GM04504 (cell line): Measurements from ENCODE around the gene DENND1A.
A peak's percentile ranks its signal among the peaks of the same experiment; 100 is the strongest.

Experiments used
- DNase-seq: peaks from one replicate; pipeline ENCODE4 v3.0.0-alpha.2; 2012; ENCODE audit warnings: low read depth

Gene DENND1A

GRCh38 chr9:123863164-123863855 lies 66.6 kb downstream of the DENND1A start:
- DNase-seq, result peak; percentile 20

DNA sequence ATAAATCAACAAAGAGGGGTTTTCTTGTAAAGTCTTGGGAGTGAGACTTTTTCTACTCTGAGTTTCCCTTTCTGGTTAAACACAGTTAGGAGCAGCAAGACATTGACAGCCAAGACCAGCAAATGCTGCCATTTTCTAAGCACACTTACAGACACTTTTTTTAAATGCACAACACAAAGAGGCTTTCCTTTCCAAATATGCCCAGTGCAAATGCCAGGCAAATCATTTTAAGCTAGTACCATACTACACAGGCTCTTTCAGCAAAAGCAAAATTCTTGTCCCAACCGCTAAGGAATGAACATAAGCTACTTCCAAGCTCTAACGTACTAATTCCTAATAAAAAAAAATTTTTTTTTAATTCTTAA lies 68.2 kb downstream of the DENND1A start:
- DNase-seq, result no peak

GRCh38 chr9:123861086-123861755 lies 68.7 kb downstream of the DENND1A start:
- no peak for DNase-seq

DNA sequence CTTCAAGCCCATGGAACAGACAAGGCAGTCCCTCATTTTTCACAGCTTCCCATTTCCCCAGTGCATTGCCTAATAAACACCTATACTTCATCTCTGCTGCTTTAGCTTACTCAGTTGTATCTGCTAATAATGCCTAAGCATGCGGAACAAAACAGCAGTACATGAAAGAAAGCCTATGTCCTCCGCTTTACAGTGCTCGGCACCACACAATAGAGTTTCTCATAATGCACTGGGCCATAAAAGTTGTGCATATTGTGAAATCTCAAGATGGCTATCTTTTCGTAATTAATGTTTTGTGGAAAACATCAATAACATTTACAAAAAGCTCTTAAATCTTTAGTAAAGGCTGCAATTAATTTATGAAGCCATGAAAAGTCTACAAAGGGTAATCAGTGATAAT lies 69.3 kb downstream of the DENND1A start:
- no peak for DNase-seq

DNA sequence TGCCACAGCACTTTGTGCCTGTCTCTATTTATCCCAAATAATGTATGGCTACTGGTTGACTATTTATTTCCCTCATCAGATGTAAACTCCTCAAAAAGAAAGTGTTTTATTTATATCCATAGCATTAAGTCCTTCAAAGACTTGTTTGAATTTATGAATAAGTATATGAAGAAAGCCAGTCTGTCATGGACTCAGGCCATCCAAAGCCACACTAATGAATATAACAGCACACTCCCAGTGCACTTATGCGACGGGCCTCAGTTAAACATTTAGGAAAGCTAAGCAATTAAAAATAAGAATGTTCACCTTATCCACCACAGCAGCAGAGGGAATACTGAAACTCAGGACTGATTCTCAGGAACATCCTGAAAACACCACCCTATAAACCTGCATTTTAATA lies 77.5 kb downstream of the DENND1A start:
- DNase-seq, result no peak

GRCh38 chr9:123851851-123852250 lies 78.1 kb downstream of the DENND1A start:
- no peak for DNase-seq

GRCh38 chr9:123848447-123849085 lies 81.4 kb downstream of the DENND1A start:
- no peak for DNase-seq

- DNase-seq, result no peak
Observed at GRCh38 chr9:123846966-123847365, 83.0 kb downstream of the DENND1A start.

- no peak for DNase-seq
Observed at GRCh38 chr9:123843703-123844102, 86.2 kb downstream of the DENND1A start.

DNA sequence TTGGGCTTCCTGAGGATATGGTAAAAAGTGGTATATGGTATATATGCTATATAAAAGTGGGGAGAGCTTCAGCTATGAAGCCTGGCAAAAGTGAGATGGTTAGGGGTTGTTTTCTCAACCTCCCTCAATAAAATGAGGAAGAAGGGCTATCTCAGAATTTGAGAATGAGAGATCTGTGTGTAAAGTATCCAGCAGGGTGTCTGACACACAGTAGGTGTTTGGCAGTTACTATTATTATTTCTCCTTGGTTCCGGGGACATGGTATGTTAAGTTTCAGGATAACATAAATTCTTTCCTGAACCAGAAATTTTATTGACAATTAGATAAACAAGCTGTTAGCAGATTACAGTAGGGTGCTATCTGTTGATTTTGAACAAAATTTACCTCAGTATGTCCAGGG lies 94.1 kb downstream of the DENND1A start:
- no peak for DNase-seq

DNA sequence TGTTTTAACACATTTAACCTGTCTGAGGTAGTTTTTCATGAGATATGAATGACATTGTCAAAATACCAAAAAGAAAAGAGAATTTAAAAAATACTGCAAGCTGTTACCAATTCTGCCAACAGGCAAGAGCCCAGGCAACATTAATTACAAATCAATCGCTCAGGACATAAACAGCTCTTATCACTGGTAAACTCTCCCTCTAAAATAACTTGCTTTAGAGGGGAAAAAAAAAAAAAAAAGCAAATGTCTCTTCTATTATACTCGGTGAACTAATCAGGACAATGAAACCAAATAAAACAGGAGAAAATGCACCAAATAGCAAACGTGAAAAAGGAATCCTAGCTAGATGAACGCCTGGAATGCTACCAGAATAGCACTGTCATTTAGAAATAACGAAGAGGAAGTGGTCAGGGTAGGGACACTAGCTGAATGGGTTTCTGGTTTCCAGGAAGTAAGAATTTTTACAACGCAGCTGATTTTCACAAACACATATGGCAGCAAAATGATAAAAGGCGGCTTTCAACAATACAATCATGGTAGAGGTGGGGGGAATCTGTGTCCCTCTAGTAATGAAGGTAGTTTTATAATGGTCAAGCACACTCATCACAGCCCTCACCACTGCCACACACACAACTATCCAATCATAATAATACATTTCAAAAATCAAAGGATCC lies 94.9 kb downstream of the DENND1A start:
- DNase-seq, result peak; percentile 15

- no peak for DNase-seq
Observed at GRCh38 chr9:123834218-123834888, 95.6 kb downstream of the DENND1A start.

DNA sequence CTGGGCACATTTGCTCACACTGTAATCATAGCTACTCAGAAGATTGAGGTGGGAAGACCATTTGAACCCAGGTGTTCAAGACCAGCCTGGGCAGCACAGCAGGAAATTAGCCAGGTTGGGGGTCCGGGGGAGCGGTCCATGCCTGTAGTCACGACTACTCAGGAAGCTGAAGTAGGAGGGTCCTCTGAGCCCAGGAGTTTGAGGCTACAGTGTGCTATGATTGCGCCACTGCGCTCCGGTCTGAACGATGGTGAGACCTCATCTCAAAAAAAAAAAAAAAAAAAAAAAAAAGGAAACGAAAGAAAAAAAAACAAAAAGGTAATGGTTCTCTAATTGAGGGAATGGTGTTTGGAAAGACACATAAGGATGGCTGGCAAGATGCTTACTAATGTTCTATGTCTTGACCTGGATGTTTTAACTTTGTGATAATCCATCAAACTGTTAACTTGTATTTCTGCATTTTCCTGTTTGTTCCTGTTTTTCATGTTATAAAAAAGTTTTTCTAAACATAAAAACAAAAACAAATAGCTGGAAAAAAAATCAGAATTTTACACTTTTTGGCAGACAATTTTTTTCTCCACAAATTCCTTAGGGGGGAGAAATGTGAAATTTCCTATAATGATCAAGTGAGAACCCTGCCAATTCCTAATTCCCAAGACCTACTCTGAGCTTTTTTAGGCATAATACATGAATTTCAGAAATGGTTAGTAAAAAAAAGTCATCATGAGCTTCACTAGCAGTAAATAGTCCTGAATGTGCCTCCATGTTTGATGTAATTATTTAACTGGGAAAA lies 96.9 kb downstream of the DENND1A start:
- no peak for DNase-seq

DNA sequence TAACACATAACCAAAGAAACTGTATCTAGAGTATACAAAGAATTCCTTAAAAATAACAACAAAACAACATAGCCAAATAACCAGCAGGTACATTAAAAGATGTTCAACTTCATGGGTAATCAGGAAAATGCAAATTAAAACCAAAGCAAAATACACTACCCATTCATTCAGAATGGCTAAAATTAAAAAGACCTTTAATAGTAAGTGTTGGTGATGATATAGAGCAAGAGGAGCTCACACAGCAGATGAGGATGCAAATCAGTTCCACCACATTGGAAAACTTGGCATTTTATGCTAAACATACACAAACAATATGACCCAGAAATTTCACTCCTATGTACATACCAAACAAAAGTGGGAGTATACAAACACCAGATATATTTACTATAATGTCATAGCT lies 97.8 kb downstream of the DENND1A start:
- DNase-seq, result no peak

- DNase-seq, result no peak
Observed at GRCh38 chr9:123828449-123828848, 101.5 kb downstream of the DENND1A start.

DNA sequence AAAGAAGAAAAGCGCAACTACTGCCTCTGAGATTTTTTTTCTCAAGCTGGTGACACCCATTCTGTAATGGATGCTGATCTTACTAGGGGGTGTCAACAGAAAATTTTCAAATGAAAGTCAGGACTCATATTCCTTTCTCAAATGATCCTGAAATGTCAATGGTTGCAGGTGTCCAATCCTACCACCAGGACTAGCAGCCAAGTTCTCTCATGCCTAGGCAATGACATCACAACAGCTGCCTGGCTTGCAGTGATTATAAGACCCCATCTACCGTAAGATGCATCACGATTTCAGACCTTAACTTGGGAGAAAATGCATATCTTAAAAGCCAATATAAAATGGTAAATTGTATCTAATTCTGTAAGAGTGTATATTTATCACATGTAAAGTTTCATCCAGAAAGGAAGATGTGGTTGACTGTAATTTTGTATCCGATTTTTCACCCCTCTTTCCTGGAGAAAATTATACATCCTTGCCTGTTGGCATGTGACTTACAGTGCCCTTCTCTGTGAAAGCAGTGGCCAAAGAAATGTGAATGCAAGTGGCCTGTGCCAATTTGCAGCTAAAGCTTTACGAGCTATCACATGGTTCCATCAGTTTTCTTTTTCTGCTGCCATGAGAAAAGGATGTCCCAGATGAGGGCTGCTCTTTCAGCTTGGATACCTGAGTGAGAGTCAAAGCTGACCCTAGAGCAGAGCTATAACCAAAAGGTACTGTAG lies 104.4 kb downstream of the DENND1A start:
- DNase-seq, result no peak

DNA sequence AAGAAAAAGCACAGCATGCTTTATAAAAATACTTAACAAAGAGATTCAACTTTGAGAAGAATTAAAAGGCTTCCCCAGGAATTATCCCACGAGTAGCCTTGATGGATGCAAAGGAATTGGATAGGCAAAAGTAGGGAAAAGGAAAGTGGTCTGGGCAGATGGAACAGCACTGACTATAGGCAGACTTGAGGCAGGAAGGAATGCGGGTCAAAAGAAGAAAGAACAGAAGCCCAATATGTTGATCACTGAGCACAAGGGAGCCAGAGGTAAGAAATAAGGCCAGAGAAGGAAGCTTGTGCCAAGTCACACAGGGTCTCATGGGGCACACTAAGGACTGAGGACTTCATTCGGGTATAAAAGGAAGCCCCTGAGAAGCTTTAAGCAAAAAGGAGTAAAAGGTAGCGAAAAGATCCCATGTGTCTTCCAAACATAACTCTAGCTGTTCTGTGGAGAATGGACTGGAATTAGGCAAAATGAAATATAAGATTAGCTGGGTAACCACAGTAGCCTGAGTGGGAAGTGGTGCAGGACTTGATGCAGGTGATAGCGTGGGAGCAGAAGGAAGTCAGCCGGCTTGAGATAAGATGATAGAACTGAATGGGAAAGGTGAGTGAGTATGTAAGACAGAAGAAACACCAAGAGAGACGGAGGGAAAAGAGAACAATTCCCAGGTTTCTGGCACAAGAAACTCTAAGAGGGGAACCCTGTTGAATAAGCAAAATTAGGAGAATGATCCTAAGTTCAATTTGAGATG lies 106.6 kb downstream of the DENND1A start:
- no peak for DNase-seq

GRCh38 chr9:123821619-123822018 lies 108.3 kb downstream of the DENND1A start:
- no peak for DNase-seq

GRCh38 chr9:123820139-123820538 lies 109.8 kb downstream of the DENND1A start:
- no peak for DNase-seq

DNA sequence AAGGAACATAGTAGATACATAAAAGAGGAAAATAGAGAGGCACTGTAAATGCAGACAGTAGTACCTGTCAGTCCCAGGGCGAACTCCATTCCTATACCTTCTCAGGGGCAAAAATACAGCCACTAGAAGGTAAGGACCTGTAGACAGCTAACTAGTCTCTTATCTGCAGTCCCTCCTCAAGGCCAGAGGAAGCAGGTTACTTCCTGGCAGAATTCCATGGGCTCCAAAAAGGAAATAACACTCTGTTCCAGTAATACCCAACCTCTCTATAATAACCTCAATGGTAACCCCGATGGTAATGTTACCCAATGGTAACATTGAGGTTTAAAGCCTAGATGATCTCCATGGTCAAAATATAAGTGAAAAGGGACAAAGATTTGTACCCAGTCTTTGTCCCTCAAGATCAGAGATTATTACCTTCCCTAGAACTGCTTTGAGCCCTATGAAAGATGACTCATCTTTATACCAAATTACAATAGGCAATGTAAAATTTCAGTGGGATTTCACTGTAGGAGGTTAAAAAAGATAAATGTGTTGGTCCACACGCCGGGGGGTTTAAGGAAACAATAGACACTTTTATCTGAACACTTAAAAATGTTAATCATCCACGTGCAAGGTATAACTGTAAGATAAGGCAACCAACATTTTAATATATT lies 113.0 kb downstream of the DENND1A start:
- DNase-seq, result no peak
